Measurements from ENCODE around the gene EXOC6.

The EXOC6 gene

GRCh38 chr10:92848441-92849233 is at the start of gene EXOC6:
TSS of gene EXOC6 (plus strand) at chr10:92848520. CDS start at chr10:92848534, 14 bp downstream.
- DNase-seq (ENCODE audit: low spot score), result peak; percentile 85

- DNase-seq (ENCODE audit: low spot score), result no peak
These were observed 48.8 kb upstream of the EXOC6 start for GRCh38 chr10:92799568-92799967.

GRCh38 chr10:92800134-92800733 is 48.1 kb upstream of the EXOC6 start:
- DNase-seq (ENCODE audit: low spot score), result no peak

GRCh38 chr10:92801978-92802872 is 46.1 kb upstream of the EXOC6 start:
- no peak for DNase-seq (ENCODE audit: low spot score)

GRCh38 chr10:92809840-92810239 is 38.5 kb upstream of the EXOC6 start:
- no peak for DNase-seq (ENCODE audit: low spot score)

GRCh38 chr10:92810934-92811532 is 37.3 kb upstream of the EXOC6 start:
- no peak for DNase-seq (ENCODE audit: low spot score)

GRCh38 chr10:92811986-92812385 is 36.3 kb upstream of the EXOC6 start:
- no peak for DNase-seq (ENCODE audit: low spot score)

GRCh38 chr10:92813979-92814378 is 34.3 kb upstream of the EXOC6 start:
- no peak for DNase-seq (ENCODE audit: low spot score)

GRCh38 chr10:92814790-92815189 is 33.5 kb upstream of the EXOC6 start:
- no peak for DNase-seq (ENCODE audit: low spot score)

- no peak for DNase-seq (ENCODE audit: low spot score)
These were observed 32.2 kb upstream of the EXOC6 start for GRCh38 chr10:92816091-92816531.

- DNase-seq (ENCODE audit: low spot score), result peak; percentile 35
These were observed 26.2 kb upstream of the EXOC6 start for GRCh38 chr10:92822060-92822634.

- peak; percentile 28 for DNase-seq (ENCODE audit: low spot score)
These were observed 25.4 kb upstream of the EXOC6 start for GRCh38 chr10:92822964-92823363.

GRCh38 chr10:92826061-92826460 is 22.3 kb upstream of the EXOC6 start:
- DNase-seq (ENCODE audit: low spot score), result no peak

- DNase-seq (ENCODE audit: low spot score), result no peak
These were observed 21.8 kb upstream of the EXOC6 start for GRCh38 chr10:92826504-92826903.

- no peak for DNase-seq (ENCODE audit: low spot score)
These were observed 19.1 kb upstream of the EXOC6 start for GRCh38 chr10:92829042-92829785.

- DNase-seq (ENCODE audit: low spot score), result no peak
These were observed 18.4 kb upstream of the EXOC6 start for GRCh38 chr10:92829786-92830377.

- DNase-seq (ENCODE audit: low spot score), result no peak
These were observed 17.6 kb upstream of the EXOC6 start for GRCh38 chr10:92830478-92831389.

GRCh38 chr10:92832121-92832520 is 16.2 kb upstream of the EXOC6 start:
- no peak for DNase-seq (ENCODE audit: low spot score)

- DNase-seq (ENCODE audit: low spot score), result no peak
These were observed 15.2 kb upstream of the EXOC6 start for GRCh38 chr10:92832998-92833650.

All from RKO (cell line).